ENCODE measurements around the gene ZFYVE28. TPM values are rescaled to one million over a fixed set of nuclear protein-coding genes. Genes with fewer than 3 reads are reported as not detected.

ZFYVE28 gene
- total and polyA plus RNA-seq, 8 donors, result 2.2 to 12.4 (median 3.9) TPM

DNA sequence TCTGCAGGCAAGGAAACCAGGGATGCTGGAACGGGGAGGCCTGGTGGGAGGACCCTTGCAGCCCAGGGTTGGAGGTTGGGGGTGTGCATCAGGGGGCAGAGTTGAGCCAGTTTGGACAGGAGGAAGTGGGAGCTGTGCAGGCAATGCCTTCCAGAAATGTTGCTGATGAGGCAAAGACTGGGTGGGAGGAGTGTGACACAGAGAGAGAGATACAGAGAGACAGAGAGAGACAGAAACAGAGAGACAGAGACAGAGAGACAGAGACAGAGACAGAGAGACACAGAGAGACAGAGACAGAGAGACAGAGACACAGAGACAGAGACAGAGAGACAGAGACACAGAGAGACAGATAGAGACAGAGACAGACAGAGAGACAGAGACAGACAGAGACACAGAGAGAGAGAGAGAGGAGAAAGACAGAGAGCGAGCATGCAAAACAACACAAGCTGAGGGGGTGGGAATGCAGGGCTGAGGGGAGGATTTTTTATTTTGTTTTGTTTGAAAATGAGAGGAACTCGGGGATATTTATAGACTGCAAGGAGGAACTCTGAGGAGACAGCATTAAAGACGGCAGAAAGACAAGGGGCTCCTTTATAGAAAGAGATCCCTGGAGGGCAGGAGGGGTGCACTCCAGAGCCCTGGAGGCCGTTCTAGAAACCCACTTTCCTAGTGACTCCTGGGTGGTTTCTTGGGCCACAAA is 174.6 kb downstream of the ZFYVE28 start:
- ATAC-seq (peak; percentile 7), DNase-seq (peak in 3 of 4 donors; percentile 58 to 69 (median 65))
- TF ChIP-seq, protein P1, sequence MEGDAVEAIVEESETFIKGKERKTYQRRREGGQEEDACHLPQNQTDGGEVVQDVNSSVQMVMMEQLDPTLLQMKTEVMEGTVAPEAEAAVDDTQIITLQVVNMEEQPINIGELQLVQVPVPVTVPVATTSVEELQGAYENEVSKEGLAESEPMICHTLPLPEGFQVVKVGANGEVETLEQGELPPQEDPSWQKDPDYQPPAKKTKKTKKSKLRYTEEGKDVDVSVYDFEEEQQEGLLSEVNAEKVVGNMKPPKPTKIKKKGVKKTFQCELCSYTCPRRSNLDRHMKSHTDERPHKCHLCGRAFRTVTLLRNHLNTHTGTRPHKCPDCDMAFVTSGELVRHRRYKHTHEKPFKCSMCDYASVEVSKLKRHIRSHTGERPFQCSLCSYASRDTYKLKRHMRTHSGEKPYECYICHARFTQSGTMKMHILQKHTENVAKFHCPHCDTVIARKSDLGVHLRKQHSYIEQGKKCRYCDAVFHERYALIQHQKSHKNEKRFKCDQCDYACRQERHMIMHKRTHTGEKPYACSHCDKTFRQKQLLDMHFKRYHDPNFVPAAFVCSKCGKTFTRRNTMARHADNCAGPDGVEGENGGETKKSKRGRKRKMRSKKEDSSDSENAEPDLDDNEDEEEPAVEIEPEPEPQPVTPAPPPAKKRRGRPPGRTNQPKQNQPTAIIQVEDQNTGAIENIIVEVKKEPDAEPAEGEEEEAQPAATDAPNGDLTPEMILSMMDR (IDR thresholded peaks at IDR 0.05), result no peak
- Histone ChIP-seq H3K4me1 (peaks cover 27 to 53% of the 10 kb centered on the region in 2 donors), H3K27me3 (no peaks in the 10 kb centered on the region), H3K4me3 (no peak overlapping the region), H3K9me3 (no peaks in the 10 kb centered on the region), H3K36me3 (peaks cover 0 to 17% of the 10 kb centered on the region in 2 donors), H3K27ac (peak overlapping the region; percentile 40 to 70)
- intact Hi-C loops (cut with DNase I), result no loop called here

DNA sequence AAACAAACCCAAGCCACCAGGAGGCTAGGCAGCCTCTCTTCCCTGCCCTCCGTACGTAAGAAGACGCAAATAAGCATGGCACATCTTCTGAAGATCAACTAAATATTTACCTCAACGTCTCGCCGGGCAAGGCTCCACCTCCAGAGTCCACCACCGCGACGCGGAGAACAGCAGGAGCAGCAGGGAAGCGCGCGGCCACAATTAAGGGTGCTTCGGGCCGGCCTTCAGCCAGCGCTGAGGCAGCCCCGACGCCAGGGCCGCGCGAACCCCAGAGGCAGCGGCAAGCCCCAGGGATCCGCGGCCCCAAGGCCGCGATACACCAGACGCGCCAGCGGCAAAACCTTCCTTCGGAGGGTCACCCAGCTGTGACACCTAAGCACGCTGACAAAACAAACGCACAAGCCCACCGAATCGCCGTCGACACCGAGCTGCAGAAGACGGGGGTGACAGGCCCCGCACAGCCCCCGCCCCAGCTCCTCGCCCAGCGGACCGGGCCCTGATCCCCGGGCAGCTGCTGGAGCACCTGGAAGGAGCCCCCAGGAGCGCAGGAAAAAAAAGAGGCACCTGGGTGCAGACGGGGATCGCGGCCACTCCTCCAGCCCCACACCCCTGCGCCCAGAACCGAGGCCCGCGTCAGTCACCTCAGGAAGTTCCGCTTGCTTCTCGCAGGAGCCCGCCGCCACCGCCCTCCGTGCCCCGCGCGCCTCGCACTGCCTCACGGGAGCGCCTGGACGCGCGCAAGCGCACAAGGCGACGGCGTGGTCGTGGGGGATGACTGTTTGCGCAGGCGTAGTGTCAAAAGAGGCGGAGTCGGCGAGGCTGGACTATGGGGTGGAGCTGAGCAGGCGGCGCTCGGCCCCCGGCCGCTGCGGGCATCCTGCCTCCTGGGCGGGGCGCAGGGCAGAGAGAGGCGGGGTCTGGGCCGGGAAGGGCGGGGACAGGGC is 176.8 kb downstream of the ZFYVE28 start, which contains the start of the genes HAUS3 and POLN:
HAUS3 (minus strand) TSS at position 712 of the 944 bp plus-strand sequence. CDS start 1,175 bp downstream, outside the sequence.
POLN (minus strand) TSS at position 712 of the 944 bp plus-strand sequence. CDS start 12,890 bp downstream, outside the sequence.
- Histone ChIP-seq H3K4me3 (peak within 1 kb of the TSS; percentile 67 to 79), H3K4me1 (peaks cover 27 to 73% of the 10 kb centered on the region in 2 donors), H3K27ac (peak within 1 kb of the TSS; percentile 60 to 81), H3K9me3 (no peaks in the 10 kb centered on the region), H3K27me3 (no peaks in the 10 kb centered on the region), H3K36me3 (peaks cover 0 to 1% of the 10 kb centered on the region in 2 donors)
- ATAC-seq, result peak; percentile 97
- TF ChIP-seq, protein P1 (IDR thresholded peaks at IDR 0.05), result no peak
- peak; percentile 96 to 100 (median 99) for DNase-seq
- intact Hi-C loops (cut with DNase I), result no loop called here

GRCh38 chr4:2241003-2241402 is 177.4 kb downstream of the ZFYVE28 start:
- ATAC-seq, result no peak
- TF ChIP-seq, protein P1 (IDR thresholded peaks at IDR 0.05), result no peak
- intact Hi-C loops (cut with DNase I), result no loop called here
- Histone ChIP-seq H3K4me1 (peaks cover 27 to 73% of the 10 kb centered on the region in 2 donors), H3K9me3 (no peaks in the 10 kb centered on the region), H3K27me3 (no peaks in the 10 kb centered on the region), H3K27ac (peak overlapping the region; percentile 60 to 81), H3K36me3 (peaks cover 0 to 8% of the 10 kb centered on the region in 2 donors), H3K4me3 (peak overlapping the region; percentile 67 to 79)
- DNase-seq, result no peak

DNA sequence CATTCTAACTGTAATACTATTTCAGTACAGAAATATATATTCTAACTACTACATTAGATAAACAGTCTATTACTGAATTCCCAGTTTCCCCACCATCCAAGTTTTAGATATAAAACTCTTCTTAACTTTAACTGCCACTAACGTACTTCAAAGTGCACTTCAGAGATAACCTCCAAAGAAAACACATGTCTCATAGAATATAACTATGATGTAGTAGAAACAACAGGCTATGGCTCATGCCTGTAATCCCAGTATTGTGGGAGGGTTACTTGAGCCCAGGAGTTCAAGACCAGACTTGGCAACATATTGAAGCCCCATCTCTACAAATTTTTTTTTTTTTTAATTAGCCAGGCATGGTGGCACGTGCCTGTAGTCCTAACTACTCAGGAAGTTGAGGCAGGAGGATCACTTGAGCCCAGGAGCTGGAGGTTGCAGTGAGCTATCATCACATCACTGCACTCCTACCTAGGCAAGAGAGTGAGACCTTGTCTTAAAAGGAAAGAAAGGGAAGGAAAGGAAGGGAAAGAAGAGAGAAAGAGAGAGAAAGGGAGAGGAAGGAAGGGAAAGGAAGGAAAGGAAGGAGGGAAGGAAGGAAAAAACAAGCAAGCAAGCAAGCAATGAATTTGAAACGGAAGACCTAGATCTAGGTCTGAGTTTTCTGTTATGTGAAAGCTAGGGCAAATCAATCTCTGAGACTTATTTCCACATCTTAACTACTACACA is 181.3 kb downstream of the ZFYVE28 start:
- intact Hi-C loops (cut with DNase I), result no loop called here
- Histone ChIP-seq H3K9me3 (no peaks in the 10 kb centered on the region), H3K4me1 (peaks cover 21 to 46% of the 10 kb centered on the region in 2 donors), H3K36me3 (peaks cover 0 to 28% of the 10 kb centered on the region in 2 donors), H3K27me3 (no peaks in the 10 kb centered on the region), H3K27ac (no peak overlapping the region), H3K4me3 (no peak overlapping the region)
- DNase-seq (no peak), ATAC-seq (no peak)
- TF ChIP-seq, protein P1 (IDR thresholded peaks at IDR 0.05), result no peak
